ENCODE measurements around the gene SPRED2.
"Not testable (repeated sequence)": the region's sequence is repeated elsewhere in the genome, so short reads cannot be mapped to it uniquely, and the experiment has no call there.

GRCh38 chr2:65317351-65317750, 115.0 kb downstream of the SPRED2 start:
- TF ChIP-seq CTCF, POLR2A, EP300, POLR2AphosphoS5 (IDR thresholded peaks at IDR 0.05): not testable (repeated sequence)

All from stomach (tissue), 4 donors.